Measurements from ENCODE around the gene SFXN1.

- TF ChIP-seq CTCF (IDR thresholded peaks at IDR 0.05) (peak; percentile 99), POLR2AphosphoS5 (IDR thresholded peaks at IDR 0.05; ENCODE audit: low read depth, low read length) (no peak)
Observed at GRCh38 chr5:175534070-175534932, 55.9 kb downstream of the SFXN1 start.
